ENCODE measurements around the gene FADS3.

The FADS3 gene

DNA sequence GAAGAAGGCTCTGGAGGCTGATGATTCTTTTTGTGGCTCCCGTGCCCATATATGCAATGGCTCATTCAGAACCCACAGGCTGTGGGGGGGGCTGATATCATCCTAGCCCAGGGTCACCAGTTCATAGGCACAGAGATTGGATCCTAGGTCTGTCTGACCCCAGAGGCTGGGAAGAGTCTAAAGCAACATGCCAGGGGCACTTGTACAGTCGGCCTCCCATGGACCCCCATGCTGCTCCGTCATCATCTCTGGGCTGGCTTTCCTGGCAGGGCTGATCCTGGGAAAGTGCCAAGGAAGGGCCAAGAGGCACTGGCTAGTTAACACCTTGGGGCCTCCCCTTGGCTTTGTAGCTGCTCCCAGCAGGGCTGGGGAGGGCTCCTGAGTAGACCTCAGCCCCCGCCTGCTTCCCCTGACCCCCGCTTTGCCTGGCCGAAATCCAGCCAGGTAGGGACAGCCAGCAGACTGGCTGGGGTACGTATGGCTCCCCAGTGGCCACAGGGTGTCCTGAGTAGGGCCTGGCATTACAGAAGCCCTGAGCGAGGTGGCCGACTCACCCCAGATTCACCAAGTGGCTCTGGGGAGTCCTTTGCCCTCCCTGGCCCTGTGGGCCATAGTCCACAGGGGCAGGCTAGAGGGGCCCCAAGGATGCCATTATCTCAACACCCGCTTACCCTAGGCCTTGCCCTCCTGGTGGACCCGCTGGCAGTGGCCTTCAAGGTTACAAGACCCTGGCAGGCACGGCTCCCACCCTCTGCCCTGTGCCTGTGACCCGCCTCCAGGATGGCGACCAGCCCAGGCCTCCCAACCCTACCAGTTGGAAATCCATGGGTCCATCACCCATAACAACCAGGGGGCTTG is 22.5 kb downstream of the FADS3 start:
- in situ Hi-C loops (cut with HindIII; ENCODE audit: low sequenced_read_pairs): no loop called here
- TF ChIP-seq, protein P1, sequence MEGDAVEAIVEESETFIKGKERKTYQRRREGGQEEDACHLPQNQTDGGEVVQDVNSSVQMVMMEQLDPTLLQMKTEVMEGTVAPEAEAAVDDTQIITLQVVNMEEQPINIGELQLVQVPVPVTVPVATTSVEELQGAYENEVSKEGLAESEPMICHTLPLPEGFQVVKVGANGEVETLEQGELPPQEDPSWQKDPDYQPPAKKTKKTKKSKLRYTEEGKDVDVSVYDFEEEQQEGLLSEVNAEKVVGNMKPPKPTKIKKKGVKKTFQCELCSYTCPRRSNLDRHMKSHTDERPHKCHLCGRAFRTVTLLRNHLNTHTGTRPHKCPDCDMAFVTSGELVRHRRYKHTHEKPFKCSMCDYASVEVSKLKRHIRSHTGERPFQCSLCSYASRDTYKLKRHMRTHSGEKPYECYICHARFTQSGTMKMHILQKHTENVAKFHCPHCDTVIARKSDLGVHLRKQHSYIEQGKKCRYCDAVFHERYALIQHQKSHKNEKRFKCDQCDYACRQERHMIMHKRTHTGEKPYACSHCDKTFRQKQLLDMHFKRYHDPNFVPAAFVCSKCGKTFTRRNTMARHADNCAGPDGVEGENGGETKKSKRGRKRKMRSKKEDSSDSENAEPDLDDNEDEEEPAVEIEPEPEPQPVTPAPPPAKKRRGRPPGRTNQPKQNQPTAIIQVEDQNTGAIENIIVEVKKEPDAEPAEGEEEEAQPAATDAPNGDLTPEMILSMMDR (IDR thresholded peaks at IDR 0.05; ENCODE audit: low read depth, low read length): no peak
- DNase-seq (ENCODE audit: low read depth, low spot score): no peak
- H3K4me3 ChIP-seq (ENCODE audit: low read depth, low read length): no peak overlapping the region

DNA sequence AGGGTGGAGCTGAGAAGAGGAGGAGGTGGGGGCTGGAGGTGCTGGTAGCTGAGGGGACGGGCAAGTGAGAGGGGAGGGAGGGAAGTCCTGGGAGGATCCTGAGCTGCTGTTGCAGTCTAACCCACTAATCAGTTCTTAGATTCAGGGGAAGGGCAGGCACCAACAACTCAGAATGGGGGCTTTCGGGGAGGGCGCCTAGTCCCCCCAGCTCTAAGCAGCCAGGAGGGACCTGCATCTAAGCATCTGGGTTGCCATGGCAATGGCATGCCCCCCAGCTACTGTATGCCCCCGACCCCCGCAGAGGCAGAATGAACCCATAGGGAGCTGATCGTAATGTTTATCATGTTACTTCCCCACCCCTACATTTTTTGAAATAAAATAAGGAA is 24.4 kb downstream of the FADS3 start:
- in situ Hi-C loops (cut with HindIII; ENCODE audit: low sequenced_read_pairs): no loop called here
- H3K4me3 ChIP-seq (ENCODE audit: low read depth, low read length): no peak overlapping the region
- no peak for DNase-seq (ENCODE audit: low read depth, low spot score)
- TF ChIP-seq, protein P1 (IDR thresholded peaks at IDR 0.05; ENCODE audit: low read depth, low read length): no peak

DNA sequence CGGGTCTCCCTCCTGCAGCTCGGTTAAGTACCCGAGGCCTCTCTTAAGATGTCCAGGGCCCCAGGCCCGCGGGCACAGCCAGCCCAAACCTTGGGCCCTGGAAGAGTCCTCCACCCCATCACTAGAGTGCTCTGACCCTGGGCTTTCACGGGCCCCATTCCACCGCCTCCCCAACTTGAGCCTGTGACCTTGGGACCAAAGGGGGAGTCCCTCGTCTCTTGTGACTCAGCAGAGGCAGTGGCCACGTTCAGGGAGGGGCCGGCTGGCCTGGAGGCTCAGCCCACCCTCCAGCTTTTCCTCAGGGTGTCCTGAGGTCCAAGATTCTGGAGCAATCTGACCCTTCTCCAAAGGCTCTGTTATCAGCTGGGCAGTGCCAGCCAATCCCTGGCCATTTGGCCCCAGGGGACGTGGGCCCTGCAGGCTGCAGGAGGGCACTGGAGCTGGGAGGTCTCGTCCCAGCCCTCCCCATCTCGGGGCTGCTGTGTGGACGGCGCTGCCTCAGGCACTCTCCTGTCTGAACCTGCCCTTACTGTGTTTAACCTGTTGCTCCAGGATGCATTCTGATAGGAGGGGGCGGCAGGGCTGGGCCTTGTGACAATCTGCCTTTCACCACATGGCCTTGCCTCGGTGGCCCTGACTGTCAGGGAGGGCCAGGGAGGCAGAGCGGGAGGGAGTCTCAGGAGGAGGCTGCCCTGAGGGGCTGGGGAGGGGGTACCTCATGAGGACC is 25.0 kb downstream of the FADS3 start:
- no peak overlapping the region for H3K4me3 ChIP-seq (ENCODE audit: low read depth, low read length)
- in situ Hi-C loops (cut with HindIII; ENCODE audit: low sequenced_read_pairs): no loop called here
- TF ChIP-seq, protein P1 (IDR thresholded peaks at IDR 0.05; ENCODE audit: low read depth, low read length): no peak
- DNase-seq (ENCODE audit: low read depth, low spot score): no peak

DNA sequence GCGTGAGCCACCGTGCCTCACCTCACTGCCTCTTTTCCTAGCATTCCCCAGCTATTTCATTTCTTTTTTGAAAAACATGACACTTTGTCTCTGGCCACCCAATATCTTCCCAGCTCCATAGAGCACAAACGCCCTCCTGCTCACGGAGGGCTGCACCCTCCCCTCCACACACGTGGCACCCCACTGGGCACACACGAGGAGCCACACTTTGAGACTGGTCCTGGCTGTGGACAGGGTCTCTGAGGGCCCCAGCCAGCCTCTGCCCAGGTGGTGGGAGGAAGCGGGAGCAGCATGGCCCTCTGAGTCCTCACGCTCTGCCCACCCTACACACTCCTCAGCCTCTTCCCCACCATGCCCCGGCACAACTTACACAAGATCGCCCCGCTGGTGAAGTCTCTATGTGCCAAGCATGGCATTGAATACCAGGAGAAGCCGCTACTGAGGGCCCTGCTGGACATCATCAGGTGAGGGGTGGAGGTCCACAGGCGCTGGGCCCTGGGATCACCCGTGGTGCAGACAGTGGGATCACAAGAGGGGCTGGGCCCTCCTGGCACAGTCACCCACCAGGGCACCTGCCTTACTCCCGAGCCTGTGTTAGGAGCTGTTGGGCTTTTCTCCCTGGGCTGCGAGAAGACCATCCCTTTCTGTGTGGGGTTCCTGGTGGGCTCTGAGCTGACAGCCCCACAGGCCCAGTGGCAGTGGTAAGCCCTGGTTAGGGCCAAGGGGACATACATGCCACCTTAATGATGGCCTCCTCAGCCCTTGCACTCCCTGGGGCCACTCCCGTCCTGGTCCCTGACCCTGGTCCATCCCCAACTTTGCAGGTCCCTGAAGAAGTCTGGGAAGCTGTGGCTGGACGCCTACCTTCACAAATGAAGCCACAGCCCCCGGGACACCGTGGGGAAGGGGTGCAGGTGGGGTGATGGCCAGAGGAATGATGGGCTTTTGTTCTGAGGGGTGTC is 26.2 kb downstream of the FADS3 start:
- TF ChIP-seq, protein P1 (IDR thresholded peaks at IDR 0.05; ENCODE audit: low read depth, low read length): no peak
- in situ Hi-C loops (cut with HindIII; ENCODE audit: low sequenced_read_pairs): no loop called here
- H3K4me3 ChIP-seq (ENCODE audit: low read depth, low read length): no peak overlapping the region
- no peak for DNase-seq (ENCODE audit: low read depth, low spot score)

DNA sequence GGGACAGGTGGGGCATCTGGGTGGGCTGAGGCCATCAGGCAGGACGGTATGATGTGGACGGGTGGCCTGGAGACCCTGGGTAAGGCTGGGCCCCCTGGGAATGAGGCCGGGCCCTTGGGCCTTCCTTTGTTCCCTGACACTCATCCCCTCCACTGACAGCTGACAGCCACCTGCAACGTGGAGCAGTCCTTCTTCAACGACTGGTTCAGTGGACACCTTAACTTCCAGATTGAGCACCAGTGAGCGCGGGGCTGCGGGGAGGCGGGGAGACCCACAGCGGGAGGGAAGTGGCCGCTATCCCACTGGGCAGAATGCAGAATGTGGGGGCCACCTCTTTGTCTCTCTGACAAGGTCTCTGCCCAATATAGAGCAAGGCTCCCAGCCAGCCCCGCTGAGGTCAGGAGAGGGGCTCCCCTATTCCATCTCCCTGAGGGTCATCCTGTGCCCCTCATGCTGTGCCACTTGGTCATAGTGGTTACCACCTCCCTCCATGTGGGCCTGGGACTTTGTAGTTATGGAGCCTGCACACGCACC is 27.7 kb downstream of the FADS3 start:
- no peak for DNase-seq (ENCODE audit: low read depth, low spot score)
- in situ Hi-C loops (cut with HindIII; ENCODE audit: low sequenced_read_pairs): no loop called here
- H3K4me3 ChIP-seq (ENCODE audit: low read depth, low read length): no peak overlapping the region
- TF ChIP-seq, protein P1 (IDR thresholded peaks at IDR 0.05; ENCODE audit: low read depth, low read length): no peak
